Right ventricle myocardium inferior (tissue), 1 donor: ENCODE results near the gene TMEM237. TPM values are rescaled to one million over a fixed set of nuclear protein-coding genes. Genes with fewer than 3 reads are reported as not detected.
"Not testable (repeated sequence)": the region's sequence is repeated elsewhere in the genome, so short reads cannot be mapped to it uniquely, and the experiment has no call there.

ENCODE experiments used
- ATAC-seq: fragments of 200-7000 bp; cut with Tn5 transposase; one replicate; pipeline ENCODE4 v1.9.1; 2020; ENCODE audit warnings: mild to moderate bottlenecking, moderate library complexity
- DNase-seq: peaks from one replicate; pipeline ENCODE4 v3.0.0; 2021; ENCODE audit errors: missing footprints
- intact Hi-C: fragments of 100-400 bp; cut with DNase I; formaldehyde crosslinking; loops from one replicate; pipeline ENCODE4 v1.11.0; 2022
- long read RNA-seq: library from polyadenylated mRNA; unstranded; transcript quantifications from one replicate; pipeline ENCODE4 v2.0.0, GENCODE V29; 2021
- total RNA-seq: library from RNA; stranded (reverse); fragmentation: NEBNext Ultra II Directional; extraction: Animal tissue kit (Norgen Biotek cat#: 25700); gene quantifications from one replicate; pipeline ENCODE4 v1.2.1, GENCODE V29; 2021
- donor health status: DM: no; HTN: yes; CAD: no; lungs with severe emphysema.

TMEM237 gene
- 14.6 TPM for total RNA-seq
- long read RNA-seq, partial matches to known transcripts = 0 of 5 reads
- long read RNA-seq, other reads (novel, unspliced or antisense) = 4 of 5 reads

GRCh38 chr2:201643216-201643890, at the start of gene TMEM237:
TSS of gene TMEM237 (minus strand) at chr2:201643503. CDS start at chr2:201643400, 103 bp downstream.
- ATAC-seq (peak; percentile 76), DNase-seq (no peak)
- intact Hi-C loops = loop anchor here (10.0 kb wide), 2 partner anchors 189 to 409 kb away; partner anchors contain the start of genes STRADB and TRAK2

- intact Hi-C loops = no loop called here
- no peak for ATAC-seq
- no peak for DNase-seq
Observed at GRCh38 chr2:201685156-201685555, 41.9 kb upstream of the TMEM237 start.

- DNase-seq = no peak
- ATAC-seq = no peak
- intact Hi-C loops = no loop called here
Observed at GRCh38 chr2:201680743-201681142, 37.4 kb upstream of the TMEM237 start.

- ATAC-seq (no peak), DNase-seq (no peak)
- intact Hi-C loops = no loop called here
Observed at GRCh38 chr2:201678401-201678800, 35.1 kb upstream of the TMEM237 start.

GRCh38 chr2:201675454-201675853, 32.2 kb upstream of the TMEM237 start:
- no peak for ATAC-seq
- intact Hi-C loops = no loop called here
- no peak for DNase-seq

- intact Hi-C loops = no loop called here
- ATAC-seq (no peak), DNase-seq (no peak)
Observed at GRCh38 chr2:201674794-201675193, 31.5 kb upstream of the TMEM237 start.

GRCh38 chr2:201674298-201674697, 31.0 kb upstream of the TMEM237 start:
- intact Hi-C loops = no loop called here
- ATAC-seq (no peak), DNase-seq (no peak)

- no peak for ATAC-seq
- intact Hi-C loops = no loop called here
- no peak for DNase-seq
Observed at GRCh38 chr2:201673546-201673945, 30.2 kb upstream of the TMEM237 start.

GRCh38 chr2:201671205-201671604, 27.9 kb upstream of the TMEM237 start:
- intact Hi-C loops, DNase-seq: not testable (repeated sequence)

GRCh38 chr2:201669865-201670264, 26.6 kb upstream of the TMEM237 start:
- intact Hi-C loops = no loop called here
- no peak for DNase-seq
- ATAC-seq = no peak

More at GRCh38 chr2:201671205-201671604, 27.9 kb upstream of the TMEM237 start:
- not testable (repeated sequence) for ATAC-seq

- DNase-seq (no peak), ATAC-seq (no peak)
- intact Hi-C loops = no loop called here
Observed at GRCh38 chr2:201668402-201668910, 25.2 kb upstream of the TMEM237 start.

GRCh38 chr2:201664334-201664733, 21.0 kb upstream of the TMEM237 start:
- intact Hi-C loops = no loop called here
- no peak for ATAC-seq

GRCh38 chr2:201661366-201661765, 18.1 kb upstream of the TMEM237 start:
- ATAC-seq = no peak
- no peak for DNase-seq
- intact Hi-C loops = no loop called here

More at GRCh38 chr2:201664334-201664733, 21.0 kb upstream of the TMEM237 start:
- no peak for DNase-seq

GRCh38 chr2:201660293-201660895, 17.1 kb upstream of the TMEM237 start:
- intact Hi-C loops = no loop called here
- DNase-seq (no peak), ATAC-seq (no peak)

- DNase-seq (no peak), ATAC-seq (no peak)
- intact Hi-C loops = no loop called here
Observed at GRCh38 chr2:201656740-201657139, 13.4 kb upstream of the TMEM237 start.

GRCh38 chr2:201656102-201656501, 12.8 kb upstream of the TMEM237 start:
- ATAC-seq (no peak), DNase-seq (no peak)
- intact Hi-C loops = no loop called here

GRCh38 chr2:201654616-201655384, 11.5 kb upstream of the TMEM237 start:
- DNase-seq (no peak), ATAC-seq (no peak)
- intact Hi-C loops = no loop called here

GRCh38 chr2:201653221-201653620, 9.9 kb upstream of the TMEM237 start:
- no peak for DNase-seq
- ATAC-seq = no peak
- intact Hi-C loops = no loop called here

- ATAC-seq (no peak), DNase-seq (no peak)
- intact Hi-C loops = loop anchor here (10.0 kb wide), 2 partner anchors 195 to 415 kb away; partner anchors contain the start of genes STRADB and TRAK2
Observed at GRCh38 chr2:201649442-201649841, 6.1 kb upstream of the TMEM237 start.
